A549 (cell line): ENCODE data around the gene HS3ST3B1. TPM values are rescaled to one million over a fixed set of nuclear protein-coding genes. Genes with fewer than 3 reads are reported as not detected.

Experiments used
- ATAC-seq, 2 experiments: fragments of 200-7000 bp in 1 of 2; fragments of >200 bp in 1 of 2; cut with Nextera tagmentation in 1 of 2; cut with Tn5 transposase in 1 of 2; 3 replicates each; pipeline versions ENCODE4 v1.8.0 to v1.9.1; 2018 to 2020; ENCODE audit warnings: mild to moderate bottlenecking in 1 of 2, moderate library complexity in 1 of 2
- CTCF ChIA-PET: fragments of 300-600 bp; sonication (Branson Sonifier 250); formaldehyde crosslinking; extraction: SDS; loops from one replicate; lab custom pipeline; 2021; ENCODE audit warnings: antibody characterized with exemption, inconsistent platforms; lab: Yijun Ruan, JAX
- POLR2A ChIA-PET: fragments of 350-600 bp; formaldehyde crosslinking; extraction: SDS; loops from one replicate; lab custom pipeline; 2021; ENCODE audit warnings: antibody characterized with exemption, inconsistent platforms; lab: Yijun Ruan, JAX
- DNase-seq, 2 experiments: peaks; one replicate each; pipeline versions ENCODE4 v3.0.0 to v3.0.0-alpha.2; 2011 to 2016; ENCODE audit warnings: low read depth in 1 of 2, low spot score in 1 of 2
- FAIRE-seq: peaks from 2 replicates; lab custom pipeline; 2011; peaks lifted over from hg19 to GRCh38; lab: Jason Lieb, UNC
- H3K27ac ChIP-seq, 2 experiments: fragments of >200 bp; sonication (Bioruptor Twin); formaldehyde crosslinking; 3 replicates each; pipeline ENCODE4 v1.5.1; 2016 to 2017
- H3K4me1 ChIP-seq: fragments of >200 bp; sonication (Bioruptor Twin); formaldehyde crosslinking; 3 replicates; pipeline ENCODE4 v1.6.1; 2016
- H3K4me2 ChIP-seq: fragments of >200 bp; sonication (Bioruptor Twin); formaldehyde crosslinking; 3 replicates; pipeline ENCODE4 v1.6.1; 2016
- H3K4me3 ChIP-seq: fragments of >200 bp; sonication (Bioruptor Twin); formaldehyde crosslinking; 3 replicates; pipeline ENCODE4 v1.5.1; 2016
- H3K9me3 ChIP-seq: fragments of >200 bp; sonication (Bioruptor Twin); formaldehyde crosslinking; 3 replicates; pipeline ENCODE4 v1.6.1; 2016
- ATOH8 ChIP-seq: fragments of 250-450 bp; sonication (Bioruptor Pico); IDR thresholded peaks from 2 replicates; pipeline ENCODE4 v1.5.0; 2020; ENCODE audit warnings: low read depth, mild to moderate bottlenecking, moderate library complexity
- CBX2 ChIP-seq: fragments of 200-600 bp; sonication (generic); IDR thresholded peaks from 2 replicates; pipeline ENCODE4 v1.6.1; 2016; ENCODE audit warnings: low read depth, mild to moderate bottlenecking, borderline replicate concordance
- CBX8 ChIP-seq: fragments of 200-600 bp; sonication (generic); IDR thresholded peaks from 2 replicates; pipeline ENCODE4 v1.6.1; 2016
- CHD2 ChIP-seq: fragments of 150-350 bp; IDR thresholded peaks from 2 replicates; pipeline ENCODE4 v1.6.1; 2014; ENCODE audit warnings: low read length; ENCODE audit not compliant: partially characterized antibody
- CHD4 ChIP-seq: fragments of 200-600 bp; sonication (generic); IDR thresholded peaks from 2 replicates; pipeline ENCODE4 v1.6.1; 2016; ENCODE audit warnings: antibody characterized with exemption, mild to moderate bottlenecking, borderline replicate concordance
- EHMT2 ChIP-seq: fragments of 200-600 bp; sonication (generic); IDR thresholded peaks from 2 replicates; pipeline ENCODE4 v1.6.1; 2016; ENCODE audit warnings: antibody characterized with exemption, low read depth, mild to moderate bottlenecking, moderate library complexity
- ELK1 ChIP-seq: fragments of 150-350 bp; IDR thresholded peaks from 2 replicates; pipeline ENCODE4 v1.6.1; 2014; ENCODE audit warnings: low read depth, mild to moderate bottlenecking, low read length
- EP300 ChIP-seq, 2 experiments: fragments of >200 bp; sonication (Bioruptor Twin); formaldehyde crosslinking; IDR thresholded peaks; 2 replicates in 1 of 2; 3 replicates in 1 of 2; pipeline ENCODE4 v1.6.1; 2016 to 2017
- FOSL2 ChIP-seq, 2 experiments: fragments of 450-650 bp in 1 of 2; fragments of >200 bp in 1 of 2; sonication (Bioruptor Twin) in 1 of 2; formaldehyde crosslinking; IDR thresholded peaks; 2 replicates each; pipeline versions ENCODE4 v1.5.0 to v1.6.1; 2016 to 2020; ENCODE audit warnings: mild to moderate bottlenecking in 1 of 2, moderate library complexity in 1 of 2
- FOXS1 ChIP-seq: fragments of 250-450 bp; sonication (Bioruptor Pico); IDR thresholded peaks from 2 replicates; pipeline ENCODE4 v1.5.0; 2020; ENCODE audit warnings: mild to moderate bottlenecking, moderate library complexity
- GATA3 ChIP-seq: IDR thresholded peaks from 2 replicates; pipeline ENCODE4 v1.6.1; 2012; ENCODE audit warnings: borderline replicate concordance
- HOXB13 ChIP-seq: fragments of 250-450 bp; sonication (Bioruptor Pico); IDR thresholded peaks from 2 replicates; pipeline ENCODE4 v1.5.0; 2020; ENCODE audit warnings: low read depth, mild to moderate bottlenecking, moderate library complexity
- HOXB5 ChIP-seq: fragments of 250-450 bp; sonication (Bioruptor Pico); IDR thresholded peaks from 2 replicates; pipeline ENCODE4 v1.5.0; 2020; ENCODE audit warnings: mild to moderate bottlenecking, moderate library complexity
- JUN ChIP-seq, 2 experiments: fragments of >200 bp; sonication (Bioruptor Twin); formaldehyde crosslinking; IDR thresholded peaks; 2 replicates in 1 of 2; 3 replicates in 1 of 2; pipeline ENCODE4 v1.6.1; 2016 to 2017
- KDM1A ChIP-seq: fragments of 200-600 bp; sonication (generic); IDR thresholded peaks from 2 replicates; pipeline ENCODE4 v1.6.1; 2016; ENCODE audit warnings: low read depth, mild to moderate bottlenecking
- KDM5A ChIP-seq: fragments of 200-600 bp; sonication (generic); IDR thresholded peaks from 2 replicates; pipeline ENCODE4 v1.6.1; 2016; ENCODE audit warnings: antibody characterized with exemption, mild to moderate bottlenecking
- MAFK ChIP-seq: fragments of 450-650 bp; IDR thresholded peaks from 2 replicates; pipeline ENCODE4 v1.6.1; 2014; ENCODE audit not compliant: partially characterized antibody
- MAX ChIP-seq: IDR thresholded peaks from 2 replicates; pipeline ENCODE4 v1.6.1; 2012
- NFE2L2 ChIP-seq: fragments of 150-350 bp; conservative IDR thresholded peaks from 2 replicates; pipeline ENCODE4 v1.6.1; 2014; ENCODE audit warnings: low read length
- PHF8 ChIP-seq: fragments of 200-600 bp; sonication (generic); IDR thresholded peaks from 2 replicates; pipeline ENCODE4 v1.6.1; 2016; ENCODE audit warnings: low read depth, mild to moderate bottlenecking, antibody characterized with exemption, moderate library complexity, borderline replicate concordance
- POLR2A ChIP-seq: IDR thresholded peaks from 2 replicates; pipeline ENCODE4 v1.6.1; 2012; ENCODE audit warnings: mild to moderate bottlenecking, low read length
- RCOR1 ChIP-seq: fragments of 150-350 bp; IDR thresholded peaks from 2 replicates; pipeline ENCODE4 v1.6.1; 2014; ENCODE audit warnings: antibody characterized with exemption, low read length, low read depth
- RNF2 ChIP-seq: fragments of 200-600 bp; sonication (generic); IDR thresholded peaks from 2 replicates; pipeline ENCODE4 v1.6.1; 2016; ENCODE audit warnings: low read depth, mild to moderate bottlenecking, antibody characterized with exemption, moderate library complexity, borderline replicate concordance
- USF2 ChIP-seq: fragments of 450-650 bp; IDR thresholded peaks from 2 replicates; pipeline ENCODE4 v1.6.1; 2014; ENCODE audit warnings: antibody characterized with exemption
- ZC3H11A ChIP-seq: fragments of 450-650 bp; IDR thresholded peaks from 2 replicates; pipeline ENCODE4 v1.6.1; 2014; ENCODE audit warnings: antibody characterized with exemption, mild to moderate bottlenecking
- ZNF302 ChIP-seq: fragments of 250-450 bp; sonication (Bioruptor Pico); IDR thresholded peaks from 2 replicates; pipeline ENCODE4 v1.9.0; 2021; ENCODE audit warnings: inconsistent platforms, mild to moderate bottlenecking, moderate library complexity
- ZSCAN20 ChIP-seq: fragments of 250-450 bp; sonication (Bioruptor Pico); IDR thresholded peaks from 2 replicates; pipeline ENCODE4 v1.8.0; 2022; ENCODE audit warnings: mild to moderate bottlenecking, moderate library complexity
- WGBS: methylation state at CpG from one replicate; pipeline ENCODE4 v1.1.6; 2017; ENCODE audit errors: missing lambda C conversion rate; 5-methylcytosine and 5-hydroxymethylcytosine counted together
- polyA plus RNA-seq, 4 experiments: library from polyadenylated mRNA; depleted of rRNA in 3 of 4; stranded (reverse); fragments of >200 nt; fragmentation: RNase III in 1 of 4; extraction: RNeasy Plus Mini Kit Qiagen cat#74134 plus additional on column Dnase treatment in 1 of 4; gene quantifications; 2 replicates in 3 of 4; 3 replicates in 1 of 4; pipeline ENCODE4 v1.2.3, GENCODE V29; 2011 to 2017

HS3ST3B1 gene
- polyA plus RNA-seq, 2 of the 4 experiments (the other 2 are of a cell fraction) = 0.15 to 0.44 TPM

- DNase-seq (no peak), FAIRE-seq (no peak)
- ChIA-PET POLR2A (no interaction called here), CTCF (interaction anchor here (0.6 to 1.4 kb wide), 3 partner anchors 10 to 989 kb away, joined by 3 to 4 read pairs (median 4); no protein-coding TSS in a partner anchor)
- Histone ChIP-seq H3K4me1 (no peaks in the 10 kb centered on the region), H3K9me3 (0 out of 3 replicates have a peak, but pooled peaks cover 3% of the 10 kb centered on the region), H3K4me2 (no peak overlapping the region), H3K4me3 (no peak overlapping the region), H3K27ac (no peak overlapping the region)
- WGBS = 48% methylated on average over 6 of the region's 6 CpGs
- TF ChIP-seq ATOH8 (no peak), FOSL2 (IDR thresholded peaks at IDR 0.05) (no peak), FOSL2 (CRISPR knock-in tag; IDR thresholded peaks at IDR 0.05) (no peak), CHD2 (no peak), MAFK (no peak), EP300 (IDR thresholded peaks at IDR 0.05) (no peak), ZC3H11A (no peak), HOXB5 (no peak), ELK1 (no peak), KDM5A (no peak), GATA3 (no peak), POLR2A (no peak), KDM1A (no peak), ZNF302 (CRISPR knock-in tag) (no peak), MAX (no peak), JUN (IDR thresholded peaks at IDR 0.05) (no peak), RCOR1 (no peak), HOXB13 (CRISPR knock-in tag) (no peak), PHF8 (no peak)
- TF ChIP-seq, all 56 proteins: peak for 0
- ATAC-seq = no peak
Measured at GRCh38 chr17:14381606-14382005, 80.7 kb downstream of the HS3ST3B1 start.

- 36% methylated on average over 7 of the region's 7 CpGs for WGBS
- Histone ChIP-seq H3K4me1 (no peaks in the 10 kb centered on the region), H3K4me2 (no peak overlapping the region), H3K9me3 (no peaks in the 10 kb centered on the region), H3K4me3 (no peak overlapping the region), H3K27ac (no peak overlapping the region)
- TF ChIP-seq CBX8 (no peak), USF2 (no peak), FOXS1 (CRISPR knock-in tag) (no peak), RNF2 (no peak), ZSCAN20 (no peak), EHMT2 (no peak), CBX2 (no peak), HOXB13 (CRISPR knock-in tag) (no peak), CHD4 (no peak), NFE2L2 (no peak)
- no peak for DNase-seq
- no peak for ATAC-seq
- no peak for FAIRE-seq
- CTCF ChIA-PET = no interaction called here
- POLR2A ChIA-PET = no interaction called here
Measured at GRCh38 chr17:14387036-14387435, 86.2 kb downstream of the HS3ST3B1 start.
